ENCODE data around the gene SMG6.

The SMG6 gene

GRCh38 chr17:2048805-2049204, 254.8 kb downstream of the SMG6 start:
- peak overlapping the region; percentile 74 for H3K4me3 Mint-ChIP-seq
- peaks cover 21% of the 10 kb centered on the region for H3K4me1 Mint-ChIP-seq
- H3K27me3 Mint-ChIP-seq, result peaks cover 16% of the 10 kb centered on the region
- H3K9me3 Mint-ChIP-seq, result no peaks in the 10 kb centered on the region
- DNase-seq (ENCODE audit: low spot score in 2 of 2) (no peak), ATAC-seq (ENCODE audit: low read depth) (no peak)
- H3K27ac Mint-ChIP-seq, result peak overlapping the region; percentile 74
- no peaks in the 10 kb centered on the region for H3K36me3 Mint-ChIP-seq

- H3K9me3 Mint-ChIP-seq, result no peaks in the 10 kb centered on the region
- peaks cover 12% of the 10 kb centered on the region for H3K27me3 Mint-ChIP-seq
- no peak for ATAC-seq (ENCODE audit: low read depth)
- H3K27ac Mint-ChIP-seq, result no peak overlapping the region
- peaks cover 20% of the 10 kb centered on the region for H3K4me1 Mint-ChIP-seq
- H3K4me3 Mint-ChIP-seq, result no peak overlapping the region
- no peak for DNase-seq (ENCODE audit: low spot score in 2 of 2)
- peaks cover 7% of the 10 kb centered on the region for H3K36me3 Mint-ChIP-seq
Observed at GRCh38 chr17:2047590-2047989, 256.0 kb downstream of the SMG6 start.

- no peak for ATAC-seq (ENCODE audit: low read depth)
- peaks cover 4% of the 10 kb centered on the region for H3K27me3 Mint-ChIP-seq
- no peaks in the 10 kb centered on the region for H3K9me3 Mint-ChIP-seq
- peaks cover 19% of the 10 kb centered on the region for H3K4me1 Mint-ChIP-seq
- peak overlapping the region; percentile 21 for H3K4me3 Mint-ChIP-seq
- H3K36me3 Mint-ChIP-seq, result peaks cover 11% of the 10 kb centered on the region
- no peak for DNase-seq (ENCODE audit: low spot score in 2 of 2)
- no peak overlapping the region for H3K27ac Mint-ChIP-seq
Observed at GRCh38 chr17:2044263-2044894, 259.2 kb downstream of the SMG6 start.

- Mint-ChIP-seq H3K36me3 (peaks cover 11% of the 10 kb centered on the region), H3K9me3 (no peaks in the 10 kb centered on the region), H3K4me1 (peaks cover 19% of the 10 kb centered on the region), H3K27ac (no peak overlapping the region), H3K4me3 (no peak overlapping the region), H3K27me3 (peaks cover 4% of the 10 kb centered on the region)
- DNase-seq (ENCODE audit: low spot score in 2 of 2), result no peak
- no peak for ATAC-seq (ENCODE audit: low read depth)
Observed at GRCh38 chr17:2043785-2044184, 259.8 kb downstream of the SMG6 start.

- Mint-ChIP-seq H3K4me1 (peaks cover 16% of the 10 kb centered on the region), H3K4me3 (peak overlapping the region; percentile 98), H3K36me3 (peaks cover 11% of the 10 kb centered on the region), H3K9me3 (no peaks in the 10 kb centered on the region), H3K27ac (peak overlapping the region; percentile 98), H3K27me3 (peaks cover 1% of the 10 kb centered on the region)
- no peak for DNase-seq (ENCODE audit: low spot score in 2 of 2)
- ATAC-seq (ENCODE audit: low read depth), result no peak
Observed at GRCh38 chr17:2042933-2043332, 260.7 kb downstream of the SMG6 start.

GRCh38 chr17:2042390-2042847, 261.2 kb downstream of the SMG6 start:
- H3K4me1 Mint-ChIP-seq, result peaks cover 15% of the 10 kb centered on the region
- no peaks in the 10 kb centered on the region for H3K9me3 Mint-ChIP-seq
- DNase-seq (ENCODE audit: low spot score in 2 of 2) (no peak), ATAC-seq (ENCODE audit: low read depth) (no peak)
- H3K4me3 Mint-ChIP-seq, result peak overlapping the region; percentile 98
- H3K36me3 Mint-ChIP-seq, result peaks cover 15% of the 10 kb centered on the region
- peak overlapping the region; percentile 98 for H3K27ac Mint-ChIP-seq
- H3K27me3 Mint-ChIP-seq, result no peaks in the 10 kb centered on the region

- peak within 1 kb of the TSS; percentile 98 for H3K27ac Mint-ChIP-seq
- peaks cover 15% of the 10 kb centered on the region for H3K4me1 Mint-ChIP-seq
- peak; percentile 97 to 98 for DNase-seq (ENCODE audit: low spot score in 2 of 2)
- H3K27me3 Mint-ChIP-seq, result no peaks in the 10 kb centered on the region
- peak within 1 kb of the TSS; percentile 98 for H3K4me3 Mint-ChIP-seq
- peaks cover 18% of the 10 kb centered on the region for H3K36me3 Mint-ChIP-seq
- peak; percentile 97 for ATAC-seq (ENCODE audit: low read depth)
- H3K9me3 Mint-ChIP-seq, result no peaks in the 10 kb centered on the region
Observed at GRCh38 chr17:2041561-2042389, 261.8 kb downstream of the SMG6 start, which contains the start of gene OVCA2. OVCA2 (plus strand) TSS chr17:2042022; CDS start chr17:2042048, 26 bp downstream.

- Mint-ChIP-seq H3K36me3 (peaks cover 23% of the 10 kb centered on the region), H3K4me1 (peaks cover 15% of the 10 kb centered on the region), H3K4me3 (peak overlapping the region; percentile 98), H3K27ac (no peak overlapping the region), H3K27me3 (no peaks in the 10 kb centered on the region), H3K9me3 (no peaks in the 10 kb centered on the region)
- no peak for DNase-seq (ENCODE audit: low spot score in 2 of 2)
- no peak for ATAC-seq (ENCODE audit: low read depth)
Observed at GRCh38 chr17:2040942-2041560, 262.5 kb downstream of the SMG6 start.

- DNase-seq (ENCODE audit: low spot score in 2 of 2) (no peak), ATAC-seq (ENCODE audit: low read depth) (no peak)
- Mint-ChIP-seq H3K27ac (peak overlapping the region; percentile 24), H3K9me3 (no peaks in the 10 kb centered on the region), H3K27me3 (no peaks in the 10 kb centered on the region), H3K4me3 (peak overlapping the region; percentile 50), H3K36me3 (peaks cover 23% of the 10 kb centered on the region), H3K4me1 (peaks cover 15% of the 10 kb centered on the region)
Observed at GRCh38 chr17:2040219-2040827, 263.3 kb downstream of the SMG6 start.

GRCh38 chr17:2037155-2037554, 266.4 kb downstream of the SMG6 start:
- peaks cover 8% of the 10 kb centered on the region for H3K4me1 Mint-ChIP-seq
- H3K9me3 Mint-ChIP-seq, result no peaks in the 10 kb centered on the region
- DNase-seq (ENCODE audit: low spot score in 2 of 2) (no peak), ATAC-seq (ENCODE audit: low read depth) (no peak)
- H3K36me3 Mint-ChIP-seq, result peaks cover 15% of the 10 kb centered on the region
- no peak overlapping the region for H3K27ac Mint-ChIP-seq
- H3K27me3 Mint-ChIP-seq, result no peaks in the 10 kb centered on the region
- no peak overlapping the region for H3K4me3 Mint-ChIP-seq

- Mint-ChIP-seq H3K4me1 (peaks cover 13% of the 10 kb centered on the region), H3K27ac (no peak overlapping the region), H3K36me3 (peaks cover 14% of the 10 kb centered on the region), H3K9me3 (no peaks in the 10 kb centered on the region), H3K4me3 (no peak overlapping the region), H3K27me3 (no peaks in the 10 kb centered on the region)
- ATAC-seq (ENCODE audit: low read depth) (no peak), DNase-seq (ENCODE audit: low spot score in 2 of 2) (no peak)
Observed at GRCh38 chr17:2035541-2036488, 267.8 kb downstream of the SMG6 start.

GRCh38 chr17:2034806-2035540, 268.6 kb downstream of the SMG6 start:
- Mint-ChIP-seq H3K4me3 (peak overlapping the region; percentile 46), H3K27me3 (no peaks in the 10 kb centered on the region), H3K4me1 (peaks cover 17% of the 10 kb centered on the region), H3K9me3 (no peaks in the 10 kb centered on the region), H3K27ac (no peak overlapping the region), H3K36me3 (peaks cover 13% of the 10 kb centered on the region)
- no peak for DNase-seq (ENCODE audit: low spot score in 2 of 2)
- ATAC-seq (ENCODE audit: low read depth), result no peak
